ENCODE results near the gene ARHGAP25. TPM values are rescaled to one million over a fixed set of nuclear protein-coding genes. Genes with fewer than 3 reads are reported as not detected.

The ARHGAP25 gene
- polyA plus RNA-seq, 12 donors: 2.6 to 8.3 (median 3.8) TPM; not detected in 2

GRCh38 chr2:68857855-68858456 is 123.3 kb downstream of the ARHGAP25 start:
- no peak for DNase-seq

GRCh38 chr2:68860111-68860510 is 125.5 kb downstream of the ARHGAP25 start:
- no peak for DNase-seq

- no peak for DNase-seq
Observed at GRCh38 chr2:68861330-68861729, 126.7 kb downstream of the ARHGAP25 start.

GRCh38 chr2:68862889-68863288 is 128.3 kb downstream of the ARHGAP25 start:
- DNase-seq: no peak

- DNase-seq: no peak
Observed at GRCh38 chr2:68863996-68864395, 129.4 kb downstream of the ARHGAP25 start.

- DNase-seq: no peak
Observed at GRCh38 chr2:68865108-68865507, 130.5 kb downstream of the ARHGAP25 start.

GRCh38 chr2:68870215-68870614 is 135.6 kb downstream of the ARHGAP25 start:
- DNase-seq: no peak

- DNase-seq: no peak
Observed at GRCh38 chr2:68871159-68871764, 136.7 kb downstream of the ARHGAP25 start, which contains the start of gene BMP10. Gene BMP10 (minus strand): TSS chr2:68871397. CDS start chr2:68871358, 39 bp downstream.

Other genes starting within 250 kb of the ARHGAP25 start
- gene PROKR1, start 91.2 kb upstream of the ARHGAP25 start, polyA plus RNA-seq (ENCODE audit: insufficient read length in 12 of 12): 1 to 10 TPM in 6 of 12 donors, under 1 TPM in 4, not detected in 2; 0.19 to 4.4 (median 1.2) TPM
- not detected for gene BMP10, start 136.6 kb downstream of the ARHGAP25 start, polyA plus RNA-seq (ENCODE audit: insufficient read length in 12 of 12)
- gene GKN2, start 218.1 kb downstream of the ARHGAP25 start, polyA plus RNA-seq (ENCODE audit: insufficient read length in 12 of 12): not detected
- gene GKN1, start 239.8 kb downstream of the ARHGAP25 start, polyA plus RNA-seq (ENCODE audit: insufficient read length in 12 of 12): under 1 TPM in 3 of 12 donors, not detected in 9; 0.21 to 0.23 (median 0.21) TPM